Liver (tissue), 9 donors: ENCODE data around the gene GPR65. TPM values are rescaled to one million over a fixed set of nuclear protein-coding genes. Genes with fewer than 3 reads are reported as not detected.
A peak's percentile ranks its signal among the peaks of the same experiment; 100 is the strongest.

ENCODE experiments used
- DNase-seq: peaks from one replicate; pipeline ENCODE4 v3.0.0-alpha.2; 2017; ENCODE audit warnings: low spot score
- H3K27ac ChIP-seq, 2 donors: one replicate each; pipeline ENCODE4 v1.7.0; 2013; ENCODE audit warnings: inconsistent platforms in 2 of 2, low read length in 2 of 2, control low read depth in 1 of 2, low read depth in 1 of 2, mild to moderate bottlenecking in 1 of 2
- H3K27me3 ChIP-seq, 4 donors: one replicate each; pipeline versions ENCODE4 v1.6.1 to v1.7.0; 2013; ENCODE audit warnings: low read length in 3 of 4, inconsistent platforms in 1 of 4, mild to moderate bottlenecking in 1 of 4, moderate library complexity in 1 of 4; ENCODE audit not compliant: control insufficient read depth in 4 of 4, insufficient read depth in 4 of 4
- H3K36me3 ChIP-seq, 4 donors: one replicate each; pipeline versions ENCODE4 v1.6.1 to v1.7.0; 2013; ENCODE audit warnings: low read length in 3 of 4, mild to moderate bottlenecking in 3 of 4, low read depth in 1 of 4, moderate library complexity in 1 of 4; ENCODE audit not compliant: control insufficient read depth in 4 of 4, insufficient read depth in 3 of 4
- H3K4me1 ChIP-seq, 4 donors: one replicate each; pipeline versions ENCODE4 v1.6.1 to v1.7.0; 2013; ENCODE audit warnings: low read length in 3 of 4, mild to moderate bottlenecking in 3 of 4, moderate library complexity in 1 of 4; ENCODE audit not compliant: control insufficient read depth in 4 of 4, insufficient read depth in 4 of 4
- H3K4me3 ChIP-seq, 3 donors: one replicate each; pipeline versions ENCODE4 v1.6.1 to v1.7.0; 2013; ENCODE audit warnings: low read length in 3 of 3, control low read depth in 1 of 3, low read depth in 1 of 3, mild to moderate bottlenecking in 1 of 3
- H3K9ac ChIP-seq, 2 donors: one replicate each; pipeline ENCODE4 v1.7.0; 2013; ENCODE audit warnings: low read length in 2 of 2, mild to moderate bottlenecking in 2 of 2, moderate library complexity in 2 of 2, control low read depth in 1 of 2, low read depth in 1 of 2
- H3K9me3 ChIP-seq, 4 donors: one replicate each; pipeline versions ENCODE4 v1.6.1 to v1.7.0; 2013; ENCODE audit warnings: low read length in 3 of 4; ENCODE audit not compliant: control insufficient read depth in 4 of 4
- ATF3 ChIP-seq: IDR thresholded peaks from 2 replicates; pipeline ENCODE4 v1.6.1; 2016; ENCODE audit warnings: antibody characterized with exemption
- CTCF ChIP-seq: fragments of 150-350 bp; IDR thresholded peaks from 2 replicates; pipeline ENCODE4 v1.5.1; 2017; ENCODE audit warnings: improper control_type of control experiment, low read depth, low read length; ENCODE audit not compliant: missing input control
- FOXA1 ChIP-seq: IDR thresholded peaks from 2 replicates; pipeline ENCODE4 v1.6.1; 2016; ENCODE audit warnings: antibody characterized with exemption
- FOXA2 ChIP-seq: IDR thresholded peaks from 2 replicates; pipeline ENCODE4 v1.6.1; 2016; ENCODE audit warnings: antibody characterized with exemption
- GABPA ChIP-seq, 2 donors: IDR thresholded peaks in 1 of 2; conservative IDR thresholded peaks in 1 of 2; 2 replicates each; pipeline ENCODE4 v1.6.1; 2016; ENCODE audit warnings: antibody characterized with exemption in 2 of 2, mild to moderate bottlenecking in 1 of 2, moderate library complexity in 1 of 2
- HNF4A ChIP-seq, 2 donors: conservative IDR thresholded peaks; 2 replicates each; pipeline ENCODE4 v1.6.1; 2016; ENCODE audit warnings: antibody characterized with exemption in 2 of 2, mild to moderate bottlenecking in 2 of 2
- HNF4G ChIP-seq: IDR thresholded peaks from 2 replicates; pipeline ENCODE4 v1.6.1; 2016; ENCODE audit warnings: antibody characterized with exemption
- JUND ChIP-seq, 2 donors: IDR thresholded peaks; 2 replicates each; pipeline ENCODE4 v1.6.1; 2016; ENCODE audit warnings: antibody characterized with exemption in 2 of 2
- MAX ChIP-seq: IDR thresholded peaks from 2 replicates; pipeline ENCODE4 v1.6.1; 2016; ENCODE audit warnings: antibody characterized with exemption
- NR2F2 ChIP-seq: IDR thresholded peaks from 2 replicates; pipeline ENCODE4 v1.6.1; 2016; ENCODE audit warnings: antibody characterized with exemption
- RAD21 ChIP-seq, 2 donors: IDR thresholded peaks; 2 replicates each; pipeline ENCODE4 v1.6.1; 2016; ENCODE audit warnings: antibody characterized with exemption in 2 of 2, mild to moderate bottlenecking in 2 of 2
- REST ChIP-seq: IDR thresholded peaks from 2 replicates; pipeline ENCODE4 v1.6.1; 2016; ENCODE audit warnings: antibody characterized with exemption, mild to moderate bottlenecking
- RXRA ChIP-seq, 2 donors: IDR thresholded peaks; 2 replicates each; pipeline ENCODE4 v1.6.1; 2017 to 2018; ENCODE audit warnings: antibody characterized with exemption in 2 of 2, mild to moderate bottlenecking in 1 of 2
- SP1 ChIP-seq: IDR thresholded peaks from 2 replicates; pipeline ENCODE4 v1.6.1; 2018; ENCODE audit warnings: antibody characterized with exemption, mild to moderate bottlenecking
- TAF1 ChIP-seq: conservative IDR thresholded peaks from 2 replicates; pipeline ENCODE4 v1.6.1; 2016; ENCODE audit warnings: antibody characterized with exemption, mild to moderate bottlenecking
- YY1 ChIP-seq: IDR thresholded peaks from 2 replicates; pipeline ENCODE4 v1.6.1; 2016; ENCODE audit warnings: antibody characterized with exemption, mild to moderate bottlenecking
- ZBTB33 ChIP-seq: IDR thresholded peaks from 2 replicates; pipeline ENCODE4 v1.6.1; 2016; ENCODE audit warnings: antibody characterized with exemption
- WGBS: extraction: QIAGEN DNeasy Blood & Tissue Kit; methylation state at CpG from one replicate; pipeline ENCODE4 v1.1.7; 2013; 5-methylcytosine and 5-hydroxymethylcytosine counted together
- polyA plus RNA-seq, 2 donors: library from polyadenylated mRNA; stranded (reverse) in 1 of 2; unstranded in 1 of 2; fragments of 200-250 nt in 1 of 2; fragments of >200 nt in 1 of 2; fragmentation: Nextera tagmentation in 1 of 2; extraction: Ambion mirVana in 1 of 2; gene quantifications; one replicate each; pipeline versions ENCODE4 v1.2.1 to v1.2.3, GENCODE V29; 2013 to 2015
- total RNA-seq, 2 donors: library from RNA; depleted of rRNA; stranded (reverse); fragments of >200 nt; gene quantifications; one replicate each; pipeline ENCODE4 v1.2.3, GENCODE V29; 2014
- donor health status: healthy.
- donor health status: healthy.
- donor health status: healthy.
- donor health status: healthy.
- donor health status: healthy.

Gene GPR65
- total and polyA plus RNA-seq, 4 donors = 0.72 to 4.5 (median 1.7) TPM

- H3K4me3 ChIP-seq = peak within 1 kb of the TSS; percentile 71 to 92 (median 89)
- 4% methylated on average over 83 of the region's 83 CpGs for WGBS
- H3K4me1 ChIP-seq = peaks cover 0 to 6% (median 1%) of the 10 kb centered on the region in 4 donors
Observed at GRCh38 chr14:87992718-87993628, 12.0 kb upstream of the GPR65 start, which contains the start of gene GALC. TSS of gene GALC (minus strand) at chr14:87993182. CDS start at chr14:87993164, 18 bp downstream.

GRCh38 chr14:87994974-87995373 is 10.0 kb upstream of the GPR65 start:
- H3K4me1 ChIP-seq = peaks cover 0 to 6% (median 1%) of the 10 kb centered on the region in 4 donors
- H3K27me3 ChIP-seq = no peaks in the 10 kb centered on the region
- H3K9me3 ChIP-seq = no peaks in the 10 kb centered on the region
- no peak overlapping the region for H3K9ac ChIP-seq
- WGBS = 90% methylated on average over 6 of the region's 6 CpGs
- no peak for DNase-seq
- H3K36me3 ChIP-seq = no peaks in the 10 kb centered on the region
- TF ChIP-seq YY1 (no peak), HNF4G (no peak), JUND (IDR thresholded peaks at IDR 0.05) (no peak), CTCF (no peak), GABPA (IDR thresholded peaks at IDR 0.05 in 1 of 2, conservative IDR thresholded peaks at IDR 0.05 in 1 of 2) (no peak), RAD21 (IDR thresholded peaks at IDR 0.05) (no peak), FOXA1 (no peak), FOXA2 (no peak), SP1 (no peak), TAF1 (no peak), NR2F2 (no peak), RXRA (IDR thresholded peaks at IDR 0.05) (no peak), ATF3 (no peak), MAX (no peak), ZBTB33 (no peak)
- no peak overlapping the region for H3K4me3 ChIP-seq
- H3K27ac ChIP-seq = peak overlapping the region; percentile 23 to 30

More at GRCh38 chr14:87992718-87993628, 12.0 kb upstream of the GPR65 start, which contains the start of gene GALC:
- no peaks in the 10 kb centered on the region for H3K36me3 ChIP-seq
- peak; percentile 75 for TF ChIP-seq MAX
- TF ChIP-seq RAD21 (IDR thresholded peaks at IDR 0.05) = peak in 1 of 2 donors; percentile 9
- peak; percentile 99 for TF ChIP-seq YY1
- TF ChIP-seq TAF1 = no peak
- peak; percentile 41 for TF ChIP-seq SP1
- TF ChIP-seq HNF4A (conservative IDR thresholded peaks at IDR 0.05) = peak in 1 of 2 donors; percentile 16
- TF ChIP-seq NR2F2 = peak; percentile 69
- peak; percentile 71 to 86 for TF ChIP-seq RXRA (IDR thresholded peaks at IDR 0.05)
- TF ChIP-seq REST = no peak
- no peaks in the 10 kb centered on the region for H3K9me3 ChIP-seq
- H3K27ac ChIP-seq = peak within 1 kb of the TSS; percentile 79 to 89
- H3K27me3 ChIP-seq = no peaks in the 10 kb centered on the region
- H3K9ac ChIP-seq = peak within 1 kb of the TSS; percentile 64 to 66
- peak; percentile 93 for DNase-seq
